K562 (cell line): ENCODE data around the gene STXBP4. TPM values are rescaled to one million over a fixed set of nuclear protein-coding genes. Genes with fewer than 3 reads are reported as not detected.

ENCODE experiments used
- FOXP1 ChIP-seq: sonication (generic); formaldehyde crosslinking; IDR thresholded peaks from 2 replicates; pipeline ENCODE4 v1.8.0; 2022; ENCODE audit warnings: mild to moderate bottlenecking, missing genetic modification reagents
- MCM7 ChIP-seq, 2 experiments: fragments of 450-650 bp; IDR thresholded peaks; 2 replicates each; pipeline ENCODE4 v1.6.1; 2016 to 2018
- MED1 ChIP-seq: sonication (generic); formaldehyde crosslinking; IDR thresholded peaks from 2 replicates; pipeline ENCODE4 v1.8.1; 2023; ENCODE audit warnings: missing genetic modification reagents, borderline replicate concordance
- MEF2A ChIP-seq: IDR thresholded peaks from 2 replicates; pipeline ENCODE4 v1.6.1; 2011; ENCODE audit warnings: low read depth, mild to moderate bottlenecking, low read length, moderate library complexity; ENCODE audit not compliant: control insufficient read depth
- MEF2D ChIP-seq: conservative IDR thresholded peaks from 2 replicates; pipeline ENCODE4 v1.6.1; 2016; ENCODE audit warnings: low read depth, missing genetic modification characterization, missing compliant biosample characterization
- RBM39 ChIP-seq: fragments of 200-400 bp; formaldehyde crosslinking; optimal IDR thresholded peaks from 2 replicates; pipeline ENCODE3; 2018; ENCODE audit warnings: low read depth, low read length
- SIX5 ChIP-seq, 2 experiments: IDR thresholded peaks; 2 replicates each; pipeline ENCODE4 v1.6.1; 2011; ENCODE audit warnings: low read length in 2 of 2, borderline replicate concordance in 1 of 2, low read depth in 1 of 2, mild to moderate bottlenecking in 1 of 2, moderate library complexity in 1 of 2; ENCODE audit not compliant: insufficient read depth in 1 of 2
- ZNF197 ChIP-seq: fragments of 200-800 bp; sonication (Bioruptor generic); IDR thresholded peaks from 2 replicates; pipeline ENCODE4 v1.6.1; 2016; ENCODE audit warnings: low read depth, missing genetic modification characterization, missing compliant biosample characterization
- polyA plus RNA-seq, 8 experiments: library from polyadenylated mRNA; depleted of rRNA in 4 of 8; stranded (reverse) in 5 of 8; unstranded in 3 of 8; fragments of >200 nt; fragmentation: Nextera tagmentation in 2 of 8; fragmentation: Illumina TruSeq in 1 of 8; extraction: Ambion mirVana in 2 of 8; extraction: Trizol in 1 of 8; gene quantifications; 2 replicates each; pipeline versions ENCODE4 v1.2.1 to v1.2.3, GENCODE V29; 2011 to 2014; ENCODE audit warnings: inconsistent platforms in 1 of 8, missing spikeins in 1 of 8
- total RNA-seq, 7 experiments: library from RNA; depleted of rRNA in 6 of 7; stranded (reverse); fragments of >200 nt in 6 of 7; fragmentation: Illumina TruSeq in 2 of 7; extraction: Trizol in 2 of 7; gene quantifications; 2 replicates each; pipeline versions ENCODE4 v1.2.1 to v1.2.3, GENCODE V29; 2011 to 2021; ENCODE audit warnings: low replicate concordance in 1 of 7
- TF ChIP-seq, protein P1 (sequence below), 2 experiments: fragments of 450-650 bp in 1 of 2; IDR thresholded peaks; 2 replicates each; pipeline ENCODE4 v1.6.1; 2011 to 2017; ENCODE audit warnings: low read depth in 2 of 2, antibody characterized with exemption in 1 of 2, borderline replicate concordance in 1 of 2, low read length in 1 of 2, mild to moderate bottlenecking in 1 of 2, mixed read lengths in 1 of 2; ENCODE audit not compliant: control insufficient read depth in 1 of 2
- TF ChIP-seq, protein P2 (sequence below): fragments of 200-400 bp; formaldehyde crosslinking; IDR thresholded peaks from 2 replicates; pipeline ENCODE4 v1.6.1; 2017; ENCODE audit warnings: mild to moderate bottlenecking, low read depth, low read length, moderate library complexity

Gene STXBP4
- total and polyA plus RNA-seq, 9 of the 15 experiments (the other 6 are each of a cell fraction or from before 2014, with no cell fraction given), result 11.6 to 23.2 (median 18.5) TPM

DNA sequence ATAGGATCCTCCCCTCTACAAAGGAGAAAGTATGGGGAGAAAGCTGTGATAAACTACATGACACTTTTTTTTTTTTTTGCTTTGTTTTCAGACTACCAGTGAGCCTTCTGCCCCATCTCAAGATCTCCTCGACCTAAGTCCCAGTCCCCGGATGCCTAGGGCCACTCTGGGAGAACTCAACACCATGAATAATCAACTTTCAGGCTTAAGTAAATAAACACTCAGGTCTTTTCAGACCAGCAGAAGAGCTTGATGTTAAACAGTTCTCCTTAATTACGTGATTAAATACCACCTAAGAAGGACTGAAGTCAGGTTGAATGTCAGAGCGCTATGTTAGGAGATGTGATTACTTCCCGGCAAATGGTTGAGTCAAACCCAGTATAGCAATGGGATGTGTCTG, 31.5 kb upstream of the STXBP4 start (continued):
- TF ChIP-seq, protein P1, sequence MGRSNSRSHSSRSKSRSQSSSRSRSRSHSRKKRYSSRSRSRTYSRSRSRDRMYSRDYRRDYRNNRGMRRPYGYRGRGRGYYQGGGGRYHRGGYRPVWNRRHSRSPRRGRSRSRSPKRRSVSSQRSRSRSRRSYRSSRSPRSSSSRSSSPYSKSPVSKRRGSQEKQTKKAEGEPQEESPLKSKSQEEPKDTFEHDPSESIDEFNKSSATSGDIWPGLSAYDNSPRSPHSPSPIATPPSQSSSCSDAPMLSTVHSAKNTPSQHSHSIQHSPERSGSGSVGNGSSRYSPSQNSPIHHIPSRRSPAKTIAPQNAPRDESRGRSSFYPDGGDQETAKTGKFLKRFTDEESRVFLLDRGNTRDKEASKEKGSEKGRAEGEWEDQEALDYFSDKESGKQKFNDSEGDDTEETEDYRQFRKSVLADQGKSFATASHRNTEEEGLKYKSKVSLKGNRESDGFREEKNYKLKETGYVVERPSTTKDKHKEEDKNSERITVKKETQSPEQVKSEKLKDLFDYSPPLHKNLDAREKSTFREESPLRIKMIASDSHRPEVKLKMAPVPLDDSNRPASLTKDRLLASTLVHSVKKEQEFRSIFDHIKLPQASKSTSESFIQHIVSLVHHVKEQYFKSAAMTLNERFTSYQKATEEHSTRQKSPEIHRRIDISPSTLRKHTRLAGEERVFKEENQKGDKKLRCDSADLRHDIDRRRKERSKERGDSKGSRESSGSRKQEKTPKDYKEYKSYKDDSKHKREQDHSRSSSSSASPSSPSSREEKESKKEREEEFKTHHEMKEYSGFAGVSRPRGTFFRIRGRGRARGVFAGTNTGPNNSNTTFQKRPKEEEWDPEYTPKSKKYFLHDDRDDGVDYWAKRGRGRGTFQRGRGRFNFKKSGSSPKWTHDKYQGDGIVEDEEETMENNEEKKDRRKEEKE (IDR thresholded peaks at IDR 0.05; ENCODE audit: borderline replicate concordance in 1 of 2, control insufficient read depth in 1 of 2, low read depth in 2 of 2, low read length in 1 of 2), result no peak
- no peak for TF ChIP-seq ZNF197 (CRISPR knock-in tag)
- TF ChIP-seq MED1 (CRISPR knock-in tag), result no peak
- no peak for TF ChIP-seq MEF2A
- TF ChIP-seq RBM39, result no peak
- no peak for TF ChIP-seq SIX5 (IDR thresholded peaks at IDR 0.05; ENCODE audit: borderline replicate concordance in 1 of 2, insufficient read depth in 1 of 2, low read depth in 1 of 2, low read length in 2 of 2)
- TF ChIP-seq, protein P2, sequence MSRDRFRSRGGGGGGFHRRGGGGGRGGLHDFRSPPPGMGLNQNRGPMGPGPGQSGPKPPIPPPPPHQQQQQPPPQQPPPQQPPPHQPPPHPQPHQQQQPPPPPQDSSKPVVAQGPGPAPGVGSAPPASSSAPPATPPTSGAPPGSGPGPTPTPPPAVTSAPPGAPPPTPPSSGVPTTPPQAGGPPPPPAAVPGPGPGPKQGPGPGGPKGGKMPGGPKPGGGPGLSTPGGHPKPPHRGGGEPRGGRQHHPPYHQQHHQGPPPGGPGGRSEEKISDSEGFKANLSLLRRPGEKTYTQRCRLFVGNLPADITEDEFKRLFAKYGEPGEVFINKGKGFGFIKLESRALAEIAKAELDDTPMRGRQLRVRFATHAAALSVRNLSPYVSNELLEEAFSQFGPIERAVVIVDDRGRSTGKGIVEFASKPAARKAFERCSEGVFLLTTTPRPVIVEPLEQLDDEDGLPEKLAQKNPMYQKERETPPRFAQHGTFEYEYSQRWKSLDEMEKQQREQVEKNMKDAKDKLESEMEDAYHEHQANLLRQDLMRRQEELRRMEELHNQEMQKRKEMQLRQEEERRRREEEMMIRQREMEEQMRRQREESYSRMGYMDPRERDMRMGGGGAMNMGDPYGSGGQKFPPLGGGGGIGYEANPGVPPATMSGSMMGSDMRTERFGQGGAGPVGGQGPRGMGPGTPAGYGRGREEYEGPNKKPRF, result no peak
- TF ChIP-seq FOXP1 (CRISPR knock-in tag), result no peak
- no peak for TF ChIP-seq MEF2D (tag)
- no peak for TF ChIP-seq MCM7 (IDR thresholded peaks at IDR 0.05)
